GM12864 (cell line): ENCODE data around the gene LIME1.
"Not testable (repeated sequence)": the region's sequence is repeated elsewhere in the genome, so short reads cannot be mapped to it uniquely, and the experiment has no call there.

Source experiments
- DNase-seq: peaks from one replicate; pipeline ENCODE4 v3.0.0-alpha.2; 2011; ENCODE audit warnings: low read depth
- H3K4me3 ChIP-seq: 2 replicates; pipeline ENCODE4 v1.5.1; 2011; ENCODE audit warnings: mild to moderate bottlenecking, low read depth, low read length, control low read depth
- TF ChIP-seq, protein P1 (sequence below): IDR thresholded peaks from 2 replicates; pipeline ENCODE4 v1.5.1; 2011; ENCODE audit warnings: low read depth, mild to moderate bottlenecking, moderate library complexity, low read length, control low read depth, inconsistent platforms; ENCODE audit errors: missing control alignments

LIME1 gene

DNA sequence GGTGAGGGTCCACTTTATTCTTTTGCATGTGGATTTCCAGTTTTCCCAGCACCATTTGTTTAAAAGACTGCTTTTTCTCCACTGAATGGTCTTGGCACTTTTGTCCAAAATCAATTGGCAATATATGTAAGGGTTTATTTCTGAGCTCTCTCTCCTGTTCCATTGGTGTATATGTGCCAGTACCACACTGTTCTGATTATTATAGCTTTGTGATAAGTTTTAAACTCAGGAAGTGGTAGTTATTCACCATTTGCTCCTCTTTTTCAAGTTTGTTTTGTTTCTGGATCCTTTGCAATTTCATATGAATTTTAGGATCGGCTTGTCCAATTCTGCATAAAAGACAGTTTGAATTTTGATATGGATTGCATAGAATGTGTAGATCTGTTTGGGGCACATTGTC, 24.3 kb upstream of the LIME1 start:
- DNase-seq = no peak
- TF ChIP-seq, protein P1, sequence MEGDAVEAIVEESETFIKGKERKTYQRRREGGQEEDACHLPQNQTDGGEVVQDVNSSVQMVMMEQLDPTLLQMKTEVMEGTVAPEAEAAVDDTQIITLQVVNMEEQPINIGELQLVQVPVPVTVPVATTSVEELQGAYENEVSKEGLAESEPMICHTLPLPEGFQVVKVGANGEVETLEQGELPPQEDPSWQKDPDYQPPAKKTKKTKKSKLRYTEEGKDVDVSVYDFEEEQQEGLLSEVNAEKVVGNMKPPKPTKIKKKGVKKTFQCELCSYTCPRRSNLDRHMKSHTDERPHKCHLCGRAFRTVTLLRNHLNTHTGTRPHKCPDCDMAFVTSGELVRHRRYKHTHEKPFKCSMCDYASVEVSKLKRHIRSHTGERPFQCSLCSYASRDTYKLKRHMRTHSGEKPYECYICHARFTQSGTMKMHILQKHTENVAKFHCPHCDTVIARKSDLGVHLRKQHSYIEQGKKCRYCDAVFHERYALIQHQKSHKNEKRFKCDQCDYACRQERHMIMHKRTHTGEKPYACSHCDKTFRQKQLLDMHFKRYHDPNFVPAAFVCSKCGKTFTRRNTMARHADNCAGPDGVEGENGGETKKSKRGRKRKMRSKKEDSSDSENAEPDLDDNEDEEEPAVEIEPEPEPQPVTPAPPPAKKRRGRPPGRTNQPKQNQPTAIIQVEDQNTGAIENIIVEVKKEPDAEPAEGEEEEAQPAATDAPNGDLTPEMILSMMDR = no peak
- H3K4me3 ChIP-seq = no peak overlapping the region

DNA sequence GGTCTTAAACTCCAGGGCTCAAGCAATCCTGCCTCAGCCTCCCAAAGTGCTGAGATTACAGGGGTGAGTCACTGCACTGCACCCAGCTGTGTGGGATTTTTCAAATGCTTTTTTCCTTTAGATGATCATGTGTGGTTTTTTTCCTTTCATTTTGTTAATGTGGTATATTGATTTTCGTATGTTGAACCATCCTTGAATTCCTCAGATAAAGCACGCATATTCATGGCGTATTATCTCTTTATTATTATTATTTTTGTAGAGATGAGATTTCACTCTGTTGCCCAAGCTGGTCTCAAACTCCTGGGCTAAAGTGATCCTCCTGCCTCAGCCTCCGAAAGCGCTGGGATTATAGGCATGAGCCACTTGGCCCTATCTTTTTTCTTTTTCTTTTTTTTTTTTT, 21.6 kb upstream of the LIME1 start:
- H3K4me3 ChIP-seq = no peak overlapping the region

DNA sequence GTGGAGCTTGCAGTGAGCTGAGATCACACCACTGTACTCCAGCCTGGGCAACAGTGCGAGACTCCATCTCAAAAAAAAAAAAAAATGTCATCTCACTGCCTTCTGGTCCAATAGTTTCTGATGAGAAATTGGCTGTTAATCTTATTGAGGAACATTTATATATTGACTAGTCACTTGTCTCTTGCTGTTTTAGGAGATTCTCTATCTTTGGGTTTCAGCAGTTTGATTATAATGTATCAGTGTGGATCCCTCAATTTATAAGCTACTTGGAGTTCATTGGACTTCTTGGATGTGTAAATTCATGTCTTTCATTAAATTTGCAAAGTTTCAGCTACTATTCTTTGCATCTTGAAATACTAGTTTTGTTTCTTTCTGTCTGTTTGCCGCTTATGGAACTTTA, 17.5 kb upstream of the LIME1 start:
- no peak overlapping the region for H3K4me3 ChIP-seq
- no peak for DNase-seq
- TF ChIP-seq, protein P1 = no peak

More for the DNA sequence above, 21.6 kb upstream of the LIME1 start:
- TF ChIP-seq, protein P1 = no peak
- no peak for DNase-seq

DNA sequence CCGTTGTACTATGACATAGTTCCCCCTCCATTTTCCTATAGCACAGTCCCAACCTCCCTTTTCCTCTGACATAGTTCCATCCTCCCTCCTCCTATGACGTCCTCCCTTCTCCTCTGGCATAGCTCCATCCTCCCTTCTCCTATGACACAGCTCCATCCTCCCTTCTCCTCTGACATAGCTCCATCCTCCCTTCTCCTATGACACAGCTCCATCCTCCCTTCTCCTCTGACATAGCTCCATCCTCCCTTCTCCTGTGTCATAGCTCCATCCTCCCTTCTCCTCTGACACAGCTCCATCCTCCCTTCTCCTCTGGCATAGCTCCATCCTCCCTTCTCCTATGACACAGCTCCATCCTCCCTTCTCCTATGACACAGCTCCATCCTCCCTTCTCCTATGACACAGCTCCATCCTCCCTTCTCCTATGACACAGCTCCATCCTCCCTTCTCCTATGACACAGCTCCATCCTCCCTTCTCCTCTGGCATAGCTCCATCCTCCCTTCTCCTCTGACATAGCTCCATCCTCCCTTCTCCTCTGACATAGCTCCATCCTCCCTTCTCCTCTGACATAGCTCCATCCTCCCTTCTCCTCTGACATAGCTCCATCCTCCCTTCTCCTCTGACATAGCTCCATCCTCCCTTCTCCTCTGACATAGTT, 13.4 kb upstream of the LIME1 start:
- not testable (repeated sequence) for H3K4me3 ChIP-seq, DNase-seq

DNA sequence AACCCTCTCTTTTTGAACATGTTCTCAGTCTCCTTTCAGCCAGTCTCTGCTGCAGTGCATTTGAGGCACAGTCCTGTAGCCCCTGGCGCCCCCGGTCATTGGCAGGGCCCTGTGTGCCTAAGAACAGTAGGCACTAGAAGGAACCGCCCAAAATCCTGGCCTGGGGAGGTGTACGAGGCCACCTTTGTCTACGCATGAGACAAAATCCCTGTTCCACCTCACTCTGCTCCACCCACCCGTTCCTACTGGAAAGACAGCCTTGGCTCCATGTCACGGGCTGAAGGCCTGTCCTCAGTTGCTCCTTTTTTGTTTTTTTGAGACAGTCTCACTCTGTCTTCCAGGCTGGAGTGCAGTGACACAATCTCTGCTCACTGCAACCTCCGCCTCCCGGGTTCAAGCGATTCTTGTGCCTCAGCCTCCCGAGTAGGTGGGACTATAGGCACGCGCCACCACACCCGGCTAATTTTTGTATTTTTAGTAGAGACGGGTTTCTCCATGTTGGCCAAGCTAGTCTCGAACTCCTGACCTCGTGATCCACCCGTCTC, 6.2 kb upstream of the LIME1 start:
- not testable (repeated sequence) for H3K4me3 ChIP-seq

DNA sequence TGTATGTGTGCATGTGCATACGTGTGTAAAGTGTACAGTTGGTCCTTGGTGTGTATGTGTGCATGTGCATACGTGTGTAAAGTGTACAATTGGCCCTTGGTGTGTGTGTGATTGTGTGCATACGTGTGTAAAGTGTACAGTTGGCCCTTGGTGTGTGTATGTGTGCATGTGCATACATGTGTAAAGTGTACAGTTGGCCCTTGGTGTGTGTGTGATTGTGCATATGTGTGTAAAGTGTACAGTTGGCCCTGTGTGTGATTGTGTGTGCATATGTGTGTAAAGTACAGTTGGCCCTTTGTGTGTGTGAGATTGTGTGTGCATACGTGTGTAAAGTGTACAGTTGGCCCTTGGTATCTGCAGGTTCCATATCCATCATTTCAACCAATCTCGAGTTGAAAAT, 5.1 kb upstream of the LIME1 start:
- peak overlapping the region; percentile 4; the same call in 1 of the 2 replicates for H3K4me3 ChIP-seq
- no peak for DNase-seq
- TF ChIP-seq, protein P1 = no peak

More for the DNA sequence above, 6.2 kb upstream of the LIME1 start:
- DNase-seq = not testable (repeated sequence)

DNA sequence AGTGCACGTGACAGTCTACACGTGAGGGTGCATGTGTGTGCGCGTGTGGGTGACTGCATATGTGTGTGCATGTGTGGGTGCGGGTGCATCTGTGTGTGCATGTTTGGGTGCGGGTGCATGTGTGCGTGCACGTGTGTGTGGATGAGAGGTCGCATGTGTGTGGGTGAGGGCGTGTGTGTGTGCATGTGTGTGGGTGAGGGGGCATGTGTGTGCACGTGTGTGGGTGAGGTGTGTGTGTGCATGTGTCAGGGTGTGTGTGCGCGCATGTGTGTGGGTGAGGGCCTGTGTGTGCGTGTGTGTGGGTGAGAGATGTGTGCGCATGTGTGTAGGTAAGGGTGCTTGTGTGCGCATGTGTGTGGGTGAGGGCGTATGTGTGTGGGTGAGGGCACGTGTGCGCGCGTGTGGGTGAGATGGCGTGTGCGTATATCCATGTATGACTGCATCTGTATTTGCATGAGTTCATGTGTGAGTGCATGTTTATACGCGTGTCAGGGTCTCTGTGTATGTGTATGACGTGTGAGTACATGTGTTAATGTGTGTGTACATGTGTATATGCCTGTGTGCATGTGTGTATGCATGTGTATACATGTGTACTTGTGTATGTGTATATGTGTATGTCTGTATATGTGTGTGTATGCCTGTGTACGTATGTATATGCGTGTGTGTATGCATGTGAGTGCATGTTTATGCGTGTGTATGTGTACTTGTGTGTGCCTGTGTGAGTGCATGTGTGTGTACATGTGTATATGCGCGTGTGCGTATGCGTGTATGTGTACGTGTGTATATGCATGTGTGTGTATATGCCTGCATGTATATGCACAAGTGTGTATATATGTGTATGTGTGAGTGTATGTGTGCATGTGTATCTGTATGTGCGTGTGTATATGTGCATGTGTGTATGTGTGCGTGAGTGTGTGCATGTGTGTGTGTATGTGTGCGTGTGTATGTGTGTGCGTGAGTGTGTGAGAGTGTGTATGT, 4.1 kb upstream of the LIME1 start:
- DNase-seq = no peak
- H3K4me3 ChIP-seq = no peak overlapping the region
- TF ChIP-seq, protein P1 = no peak
